Measurements from ENCODE around the gene ST6GAL1.
"Not testable (repeated sequence)": the region's sequence is repeated elsewhere in the genome, so short reads cannot be mapped to it uniquely, and the experiment has no call there.

The ST6GAL1 gene

DNA sequence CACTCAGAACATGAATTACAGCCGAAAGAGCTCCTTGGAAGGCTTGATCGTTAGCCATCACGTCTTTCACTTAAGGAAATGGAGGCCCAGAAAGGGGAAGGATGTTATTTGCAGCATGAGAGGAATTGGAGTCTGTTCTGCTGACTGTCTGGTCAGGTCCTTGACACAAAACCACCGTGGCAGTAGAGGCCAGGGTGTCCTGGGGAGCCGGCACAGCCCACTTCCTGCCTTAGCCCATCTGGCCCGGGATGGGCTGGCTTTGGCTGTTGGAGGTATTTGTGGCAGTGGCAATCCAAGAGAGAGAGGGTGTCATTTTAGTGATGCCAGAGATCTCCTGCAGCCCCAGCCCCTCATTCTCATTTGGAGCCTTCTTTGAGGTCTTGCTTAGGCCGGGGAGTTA is 37.4 kb downstream of the ST6GAL1 start:
- no peak for DNase-seq (ENCODE audit: low spot score)

DNA sequence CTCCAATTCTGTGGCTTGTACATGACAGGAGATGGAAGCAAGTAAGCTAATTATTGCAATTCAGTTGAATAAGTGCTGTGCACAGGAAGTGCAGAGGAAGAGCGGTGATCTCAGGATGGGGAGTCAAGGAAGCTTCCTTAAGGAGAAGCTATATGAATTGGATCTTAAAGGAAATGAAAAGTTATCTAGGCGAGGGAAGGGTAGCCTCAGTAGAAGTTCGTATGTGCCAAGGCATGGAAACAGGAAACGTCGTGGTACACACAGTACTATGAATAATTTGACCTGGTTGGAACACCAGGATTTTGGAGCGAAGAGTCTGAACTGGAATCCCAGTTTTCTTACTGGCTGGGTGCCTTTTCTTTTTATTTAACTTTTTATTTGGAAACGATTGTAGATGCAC is 39.3 kb downstream of the ST6GAL1 start:
- DNase-seq (ENCODE audit: low spot score) = no peak

DNA sequence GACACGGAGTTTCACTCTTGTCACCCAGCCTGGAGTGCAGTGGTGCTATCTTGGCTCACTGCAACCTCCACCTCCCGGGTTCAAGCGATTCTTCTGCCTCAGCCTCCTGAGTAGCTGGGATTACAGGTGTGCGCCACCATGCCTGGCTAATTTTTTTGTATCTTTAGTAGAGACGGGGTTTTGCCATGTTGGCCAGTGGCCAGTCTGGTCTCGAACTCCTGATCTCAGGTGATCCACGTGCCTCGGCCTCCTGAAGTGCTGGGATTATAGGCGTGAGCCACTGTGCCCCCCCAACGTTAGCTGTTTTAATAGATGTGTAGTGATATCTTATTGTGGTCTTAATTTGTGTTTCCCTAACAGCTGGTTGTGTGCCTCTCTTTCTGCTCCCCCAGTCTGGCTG is 40.8 kb downstream of the ST6GAL1 start:
- not testable (repeated sequence) for DNase-seq (ENCODE audit: low spot score)

DNA sequence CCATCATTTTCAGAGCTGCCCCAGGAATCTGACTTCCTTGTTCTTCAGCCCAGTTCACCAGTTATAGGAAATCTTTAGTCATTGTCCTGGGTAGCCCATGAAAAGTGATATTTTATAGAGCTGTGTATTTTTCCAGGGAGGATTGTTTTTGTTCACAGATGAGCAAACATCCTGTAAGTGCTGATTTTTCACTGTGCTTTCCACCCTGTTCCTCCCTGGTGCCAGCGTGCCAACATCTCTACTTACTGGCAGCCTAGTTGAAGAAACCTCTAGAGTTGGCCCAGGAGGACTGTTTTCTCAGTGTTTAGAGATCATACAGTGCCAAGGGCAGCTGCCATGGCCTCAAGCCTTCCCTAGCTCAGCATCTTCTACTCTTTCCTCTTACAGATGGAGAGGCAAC is 41.3 kb downstream of the ST6GAL1 start:
- no peak for DNase-seq (ENCODE audit: low spot score)

DNA sequence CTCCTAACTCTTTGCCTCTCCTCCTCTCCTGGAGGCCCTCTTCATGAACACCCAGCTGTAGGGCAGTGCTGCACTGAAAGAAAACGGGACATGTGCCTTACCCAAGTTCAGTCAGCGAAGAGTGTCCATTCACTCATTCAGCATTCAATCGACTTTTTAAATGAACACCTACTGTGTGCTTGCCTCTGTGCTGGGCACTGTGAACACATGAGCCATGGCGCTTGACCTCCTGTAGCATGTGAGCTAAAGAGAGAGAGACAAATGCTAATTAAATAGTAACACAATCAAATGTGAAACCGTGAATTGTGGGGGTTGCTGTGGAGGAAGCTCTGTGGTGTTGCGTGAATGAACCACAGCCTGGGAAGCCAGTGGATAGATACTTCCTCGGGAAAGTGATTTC is 43.4 kb downstream of the ST6GAL1 start:
- no peak for DNase-seq (ENCODE audit: low spot score)

DNA sequence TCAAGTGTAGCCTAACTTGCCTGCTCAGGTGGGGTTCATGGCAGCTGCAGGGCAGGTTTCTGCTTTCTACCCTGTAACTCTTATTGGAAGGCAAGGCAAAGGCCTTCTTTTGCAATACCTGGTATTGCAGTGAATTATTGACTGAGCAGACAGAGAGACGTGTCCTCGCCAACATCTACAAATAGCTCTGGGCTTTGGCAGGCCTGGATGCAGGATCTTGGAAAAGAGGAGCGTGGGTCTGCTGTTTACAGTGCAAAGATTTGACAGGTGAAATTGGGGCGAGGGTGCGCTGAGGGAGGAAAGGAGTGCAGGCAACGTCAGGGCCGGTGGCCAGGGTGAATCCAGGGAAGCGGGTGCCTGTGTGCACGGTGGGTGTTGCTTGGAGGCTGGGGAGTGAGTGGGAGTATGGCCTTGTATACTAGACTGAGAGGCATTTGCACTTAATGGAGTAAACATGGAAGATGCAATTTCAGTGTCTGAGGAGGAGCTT is 44.5 kb downstream of the ST6GAL1 start:
- no peak for DNase-seq (ENCODE audit: low spot score)

GRCh38 chr3:186975726-186976125 is 45.4 kb downstream of the ST6GAL1 start:
- DNase-seq (ENCODE audit: low spot score) = no peak

- DNase-seq (ENCODE audit: low spot score) = no peak
Observed at GRCh38 chr3:186976837-186977750, 46.8 kb downstream of the ST6GAL1 start.

DNA sequence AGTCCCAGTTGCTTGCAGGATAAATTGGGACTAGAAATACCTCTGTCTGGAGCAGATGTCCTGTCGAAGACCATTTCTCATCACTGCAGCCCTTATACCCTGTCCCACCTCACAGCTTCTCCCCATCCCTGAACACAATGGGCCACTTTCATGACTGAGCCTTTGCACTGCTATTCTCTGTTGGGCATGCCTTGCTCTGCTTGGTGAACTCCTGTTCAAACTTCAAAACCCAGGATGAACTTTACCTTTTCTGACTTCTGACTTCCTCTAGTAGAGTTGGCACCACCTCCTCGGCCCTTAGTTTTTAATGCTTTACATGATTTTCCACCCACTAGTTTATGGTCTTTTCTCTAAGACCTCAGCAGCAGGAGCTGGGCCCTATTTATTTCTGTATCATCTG is 48.4 kb downstream of the ST6GAL1 start:
- no peak for DNase-seq (ENCODE audit: low spot score)

DNA sequence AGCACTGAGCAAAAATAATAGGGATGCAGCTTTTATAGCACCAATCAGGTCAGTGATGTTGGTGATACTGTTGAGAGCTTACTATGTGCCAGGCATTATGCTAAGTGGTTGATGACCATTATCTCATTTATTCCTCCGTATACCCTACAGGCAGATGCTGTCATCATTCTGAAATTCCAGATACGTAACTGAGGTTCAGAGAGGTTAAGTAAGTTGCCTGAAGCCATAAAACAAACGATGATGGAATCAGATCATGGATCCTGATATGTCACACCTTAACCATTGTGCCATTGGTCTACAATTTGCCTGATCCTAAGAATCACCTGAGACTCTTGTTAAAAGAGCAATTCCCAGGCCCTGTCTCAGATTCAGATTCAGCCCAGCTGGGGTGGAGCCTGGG is 49.5 kb downstream of the ST6GAL1 start:
- DNase-seq (ENCODE audit: low spot score) = no peak

GRCh38 chr3:186980989-186981388 is 50.7 kb downstream of the ST6GAL1 start:
- DNase-seq (ENCODE audit: low spot score) = no peak

- DNase-seq (ENCODE audit: low spot score) = no peak
Observed at GRCh38 chr3:186983659-186984058, 53.3 kb downstream of the ST6GAL1 start.

DNA sequence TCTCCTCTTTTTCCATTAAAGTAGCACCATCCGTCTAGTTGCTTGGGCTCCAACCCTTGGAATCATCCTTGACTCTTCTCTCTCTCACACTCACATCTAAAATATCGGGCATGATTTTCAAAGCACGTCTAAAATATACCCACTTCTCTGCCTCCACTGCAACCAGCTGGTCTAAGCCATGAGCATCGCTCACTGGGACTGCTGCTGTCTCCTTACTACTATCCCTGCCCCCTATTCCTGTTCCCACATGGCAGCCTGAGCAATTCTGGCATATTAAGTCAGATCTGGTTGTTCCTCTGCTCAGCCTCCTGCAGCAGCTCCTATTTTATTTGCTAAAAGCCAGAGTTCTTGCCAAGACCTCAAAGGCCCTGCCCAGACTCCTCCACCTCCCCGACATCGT is 53.7 kb downstream of the ST6GAL1 start:
- no peak for DNase-seq (ENCODE audit: low spot score)

DNA sequence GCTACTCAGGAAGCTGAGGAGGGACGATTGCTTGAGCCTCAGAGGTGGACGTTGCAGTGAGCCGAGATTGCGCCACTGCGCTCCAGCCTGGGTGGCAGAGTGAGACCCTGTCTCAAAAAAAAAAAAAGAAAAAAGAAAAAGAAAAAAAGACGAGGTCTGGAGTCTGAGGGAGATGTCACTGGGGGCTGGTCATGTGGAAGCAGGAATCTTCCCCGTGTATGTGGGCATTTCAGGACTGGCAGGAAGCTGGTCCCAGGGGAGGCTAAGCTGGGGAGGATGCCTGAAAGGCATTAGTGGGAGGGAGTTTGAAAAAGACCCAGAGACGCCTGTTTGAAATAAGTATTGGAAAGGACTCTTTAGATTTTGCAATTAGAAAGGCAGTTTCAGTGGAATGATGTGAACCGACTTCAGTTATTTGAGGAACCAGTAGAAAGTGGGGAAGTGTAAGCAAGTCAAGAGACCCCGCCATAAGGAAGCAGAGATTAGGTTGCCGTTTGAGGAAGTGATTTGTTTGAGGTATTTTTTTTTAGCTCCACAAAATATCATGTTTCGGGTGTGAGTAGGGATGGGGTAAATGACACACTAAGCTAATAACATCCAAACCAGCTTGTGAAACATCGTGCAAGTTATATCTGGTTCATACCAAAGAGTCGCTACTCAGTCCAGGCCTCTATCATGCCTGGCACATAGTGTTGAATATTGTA is 55.5 kb downstream of the ST6GAL1 start:
- DNase-seq (ENCODE audit: low spot score) = no peak

GRCh38 chr3:186986406-186986805 is 56.1 kb downstream of the ST6GAL1 start:
- no peak for DNase-seq (ENCODE audit: low spot score)

- no peak for DNase-seq (ENCODE audit: low spot score)
Observed at GRCh38 chr3:186986816-186987215, 56.5 kb downstream of the ST6GAL1 start.

GRCh38 chr3:186988806-186989205 is 58.5 kb downstream of the ST6GAL1 start:
- DNase-seq (ENCODE audit: low spot score) = no peak

DNA sequence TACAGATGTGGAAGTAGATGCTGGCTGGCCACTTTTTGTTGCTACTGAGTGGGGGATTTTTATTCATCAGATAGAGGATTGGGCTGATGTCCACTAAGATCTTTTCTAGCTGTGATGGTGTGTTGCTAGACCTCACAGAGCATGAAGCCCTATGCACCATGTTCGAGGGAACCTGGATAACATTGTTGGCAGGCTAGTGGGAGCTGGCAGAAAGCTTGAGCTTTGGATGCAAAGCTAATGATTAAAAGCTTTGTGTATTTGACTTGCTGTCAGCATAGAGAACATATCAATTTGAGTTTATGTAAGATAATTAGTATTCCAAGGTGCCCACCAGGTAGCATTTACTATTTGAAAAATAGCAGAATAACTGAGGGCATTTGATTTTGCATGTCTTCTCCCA is 59.1 kb downstream of the ST6GAL1 start:
- no peak for DNase-seq (ENCODE audit: low spot score)

DNA sequence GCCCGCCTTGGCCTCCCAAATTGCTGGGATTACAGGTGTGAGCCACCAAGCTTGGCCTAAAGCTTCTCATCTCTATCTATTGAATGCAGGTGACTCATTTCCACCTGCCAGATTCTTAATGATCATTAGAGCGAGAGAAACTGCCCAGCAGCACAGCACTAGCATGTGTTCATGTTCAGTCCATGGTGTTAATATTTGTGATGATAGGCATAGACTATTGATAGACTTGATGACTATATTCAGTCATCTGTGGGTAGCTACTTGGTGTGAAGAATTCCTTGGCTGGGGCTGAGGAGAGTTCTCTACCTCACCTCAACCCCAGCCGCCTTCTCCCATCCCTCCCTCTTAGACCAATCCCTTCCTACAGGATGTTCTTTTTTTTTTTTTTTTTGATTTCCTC is 60.0 kb downstream of the ST6GAL1 start:
- no peak for DNase-seq (ENCODE audit: low spot score)

- DNase-seq (ENCODE audit: low spot score) = no peak
Observed at GRCh38 chr3:186990878-186991308, 60.6 kb downstream of the ST6GAL1 start.

DNA sequence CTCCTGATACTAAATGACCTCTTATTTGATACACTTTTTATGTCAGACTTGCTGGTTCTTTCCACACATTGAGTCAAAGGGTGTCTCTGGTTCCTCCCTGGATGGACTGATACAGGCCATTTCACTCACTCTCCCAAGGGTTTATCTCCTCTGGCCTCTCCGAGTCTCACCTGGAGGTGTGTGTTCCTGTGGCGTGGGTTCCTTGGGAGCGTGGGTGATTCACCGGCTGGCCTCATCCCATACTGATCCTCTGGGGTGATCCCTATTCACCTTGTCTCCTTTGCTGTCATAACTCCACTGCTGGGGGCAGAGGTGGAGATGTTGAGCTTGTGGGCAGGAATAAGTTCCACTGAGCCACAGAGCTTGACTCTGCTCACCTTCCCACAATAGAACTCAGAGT is 61.1 kb downstream of the ST6GAL1 start:
- DNase-seq (ENCODE audit: low spot score) = no peak

DNA sequence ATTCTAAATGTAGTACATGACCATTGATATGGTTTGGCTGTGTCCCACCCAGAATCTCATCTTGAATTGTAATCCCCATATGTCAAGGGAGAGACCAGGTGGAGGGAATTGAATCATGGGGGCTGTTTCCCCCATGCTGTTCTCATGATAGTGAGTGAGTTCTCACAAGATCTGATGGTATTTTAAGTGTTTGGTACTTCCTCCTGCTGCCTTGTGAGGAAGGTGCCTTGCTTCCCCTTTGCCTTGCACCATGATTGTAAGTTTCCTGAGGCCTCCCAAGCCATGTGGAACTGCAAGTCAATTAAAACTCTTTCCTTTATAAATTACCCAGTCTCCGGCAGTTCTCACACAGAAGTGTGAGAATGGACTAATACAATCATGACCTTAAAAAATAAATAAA is 61.8 kb downstream of the ST6GAL1 start:
- not testable (repeated sequence) for DNase-seq (ENCODE audit: low spot score)

DNA sequence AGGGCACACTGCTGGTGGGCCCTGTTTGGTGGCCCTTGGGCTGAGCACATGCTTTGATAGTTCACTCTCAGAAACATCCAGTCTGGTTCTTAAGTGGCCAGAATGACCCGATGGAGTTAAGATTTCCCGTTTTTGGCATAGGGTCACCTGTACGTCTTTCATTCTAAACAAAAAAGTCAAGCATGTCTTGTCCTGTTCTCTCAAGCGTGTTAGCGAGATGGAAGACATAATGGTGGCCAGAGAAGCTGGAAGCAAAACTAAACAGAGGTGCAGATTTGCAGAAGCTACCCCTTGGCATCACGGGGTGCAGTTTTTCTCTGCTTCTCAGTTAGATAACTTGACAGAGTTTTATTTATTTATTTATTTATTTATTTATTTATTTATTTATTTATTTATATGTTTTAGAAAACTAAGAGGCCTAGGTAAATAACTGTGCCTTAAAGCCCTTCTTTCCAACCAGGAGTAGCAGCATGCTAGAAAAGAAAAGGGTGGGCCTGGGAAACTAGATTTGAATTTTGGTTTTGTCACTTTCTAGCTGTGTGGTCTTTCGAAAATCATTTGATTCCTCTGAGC is 63.0 kb downstream of the ST6GAL1 start:
- DNase-seq (ENCODE audit: low spot score) = no peak
